GM12878 (cell line): ENCODE data around the gene RAD51. TPM values are rescaled to one million over a fixed set of nuclear protein-coding genes. Genes with fewer than 3 reads are reported as not detected.

Experiments used
- ATAC-seq: fragments of 200-7000 bp; cut with Tn5 transposase; 3 replicates; pipeline ENCODE4 v1.9.1; 2020; ENCODE audit warnings: mild to moderate bottlenecking, moderate library complexity
- BruUV-seq: library from RNA; stranded (reverse); fragments of 400-500 nt; replicated peaks from 2 replicates; lab custom pipeline; 2021; lab: Mats Ljungman, UMichigan
- CTCF ChIA-PET: fragments of 300-600 bp; sonication (Branson Sonifier 250); formaldehyde crosslinking; extraction: SDS; loops from one replicate; lab custom pipeline; 2021; ENCODE audit warnings: inconsistent platforms; lab: Yijun Ruan, JAX
- POLR2A ChIA-PET: fragments of 350-600 bp; formaldehyde crosslinking; extraction: SDS; loops from one replicate; lab custom pipeline; 2021; ENCODE audit warnings: inconsistent platforms; lab: Charles Lee
- RAD21 ChIA-PET: fragments of 300-600 bp; sonication (Branson Sonifier 250); formaldehyde crosslinking; loops from one replicate; lab custom pipeline; 2023; ENCODE audit warnings: antibody characterized with exemption; ENCODE audit not compliant: unreplicated experiment; lab: Charles Lee
- SMC1A ChIA-PET: fragments of 300-600 bp; sonication (Branson Sonifier 250); formaldehyde crosslinking; loops from one replicate; lab custom pipeline; 2023; ENCODE audit not compliant: unreplicated experiment, uncharacterized antibody; lab: Charles Lee
- DNase-seq: peaks from one replicate; pipeline ENCODE4 v3.0.0-alpha.2; 2011; ENCODE audit warnings: low read depth, low spot score
- FAIRE-seq: peaks from 3 replicates; lab custom pipeline; 2011; peaks lifted over from hg19 to GRCh38; lab: Jason Lieb, UNC
- H2AFZ ChIP-seq: 2 replicates; pipeline ENCODE4 v1.6.0; 2011; ENCODE audit warnings: low read depth, low read length, control low read depth; ENCODE audit not compliant: control insufficient read depth
- H3K27ac ChIP-seq: 2 replicates; pipeline ENCODE4 v1.5.1; 2011; ENCODE audit warnings: control low read depth; ENCODE audit not compliant: control insufficient read depth, insufficient read depth
- H3K27me3 ChIP-seq, 2 experiments: replicated peaks in 1 of 2; 2 replicates each; pipeline versions ENCODE4 v1.6.0 to v1.6.1; 2011; ENCODE audit warnings: low read length in 1 of 2; ENCODE audit not compliant: control insufficient read depth in 2 of 2, insufficient read depth in 2 of 2
- H3K36me3 ChIP-seq, 2 experiments: 2 replicates each; pipeline ENCODE4 v1.5.1; 2011; ENCODE audit warnings: low read length in 1 of 2; ENCODE audit not compliant: control insufficient read depth in 2 of 2, insufficient read depth in 2 of 2
- H3K4me1 ChIP-seq: 2 replicates; pipeline ENCODE4 v1.6.1; 2011; ENCODE audit warnings: mild to moderate bottlenecking, low read length, moderate library complexity, mixed read lengths; ENCODE audit not compliant: control insufficient read depth, insufficient read depth
- H3K4me2 ChIP-seq: 2 replicates; pipeline ENCODE4 v1.6.0; 2011; ENCODE audit warnings: control low read depth; ENCODE audit not compliant: control insufficient read depth, insufficient read depth
- H3K4me3 ChIP-seq: fragments of 200-600 bp; sonication (generic); 2 replicates; pipeline ENCODE4 v1.5.1; 2016
- H3K79me2 ChIP-seq: 2 replicates; pipeline ENCODE4 v1.6.0; 2011; ENCODE audit warnings: low read length; ENCODE audit not compliant: control insufficient read depth, insufficient read depth
- H3K9ac ChIP-seq: 2 replicates; pipeline ENCODE4 v1.8.0; 2011; ENCODE audit warnings: low read length, control low read depth, mixed read lengths; ENCODE audit not compliant: control insufficient read depth, insufficient read depth
- H3K9me3 ChIP-seq: replicated peaks from 3 replicates; pipeline ENCODE4 v1.5.1; 2011; ENCODE audit warnings: mild to moderate bottlenecking, low read length; ENCODE audit not compliant: control insufficient read depth, insufficient read depth
- H4K20me1 ChIP-seq: 2 replicates; pipeline ENCODE4 v1.6.0; 2011; ENCODE audit not compliant: control insufficient read depth, insufficient read depth
- ASH2L ChIP-seq: fragments of 300-600, 200-600 bp; sonication (generic); IDR thresholded peaks from 2 replicates; pipeline ENCODE4 v1.6.1; 2017; ENCODE audit warnings: low read depth, mild to moderate bottlenecking, borderline replicate concordance
- BACH1 ChIP-seq: fragments of 450-650 bp; IDR thresholded peaks from 2 replicates; pipeline ENCODE4 v1.6.1; 2017; ENCODE audit warnings: mild to moderate bottlenecking, borderline replicate concordance
- GATAD2B ChIP-seq: fragments of 450-650 bp; conservative IDR thresholded peaks from 2 replicates; pipeline ENCODE4 v1.6.1; 2017; ENCODE audit warnings: low read depth, mild to moderate bottlenecking, moderate library complexity
- NRF1 ChIP-seq: conservative IDR thresholded peaks from 2 replicates; pipeline ENCODE4 v1.6.1; 2011; ENCODE audit warnings: mild to moderate bottlenecking, low read depth, low read length, improper control_type of control experiment
- SMAD1 ChIP-seq: fragments of 450-650 bp; IDR thresholded peaks from 2 replicates; pipeline ENCODE4 v1.6.1; 2018; ENCODE audit warnings: mild to moderate bottlenecking, low read depth; ENCODE audit not compliant: partially characterized antibody
- SRF ChIP-seq, 2 experiments: IDR thresholded peaks; 2 replicates each; pipeline ENCODE4 v1.6.1; 2011; ENCODE audit warnings: low read depth in 2 of 2, low read length in 2 of 2, mild to moderate bottlenecking in 1 of 2, moderate library complexity in 1 of 2
- TCF3 ChIP-seq: IDR thresholded peaks from 2 replicates; pipeline ENCODE4 v1.6.1; 2012; ENCODE audit warnings: low read depth, mild to moderate bottlenecking, low read length, borderline replicate concordance; ENCODE audit not compliant: insufficient read depth
- ZBED1 ChIP-seq: IDR thresholded peaks from 2 replicates; pipeline ENCODE4 v1.6.1; 2016; ENCODE audit warnings: borderline replicate concordance
- WGBS: methylation state at CpG from one replicate; pipeline ENCODE4 v1.1.6; 2016; ENCODE audit warnings: low lambda C conversion rate; ENCODE audit not compliant: insufficient replicate concordance, insufficient coverage; ENCODE audit errors: missing lambda C conversion rate; 5-methylcytosine and 5-hydroxymethylcytosine counted together
- in situ Hi-C: fragments of 300-500 bp; cut with MboI; formaldehyde crosslinking; loops from 9 replicates; pipeline ENCODE4 v1.14.3; 2018; ENCODE audit warnings: mixed read lengths
- intact Hi-C: fragments of 100-400 bp; cut with micrococcal nuclease; formaldehyde crosslinking; loops from one replicate; pipeline ENCODE4 v1.14.2; 2022; ENCODE audit not compliant: unreplicated experiment
- polyA plus RNA-seq, 11 experiments: library from polyadenylated mRNA; depleted of rRNA in 4 of 11; unstranded in 6 of 11; stranded (reverse) in 5 of 11; fragments of >200 nt; fragmentation: Nextera tagmentation in 4 of 11; fragmentation: Illumina TruSeq in 1 of 11; extraction: Ambion mirVana in 4 of 11; extraction: Trizol in 1 of 11; gene quantifications; 1 replicate in 1 of 11; 2 replicates in 10 of 11; pipeline versions ENCODE4 v1.2.1 to v1.2.3, GENCODE V29; 2011 to 2016; ENCODE audit warnings: inconsistent platforms in 2 of 11, missing spikeins in 2 of 11, low read depth in 1 of 11
- total RNA-seq, 4 experiments: library from RNA; depleted of rRNA in 3 of 4; stranded (reverse); fragments of >200 nt in 3 of 4; fragmentation: Illumina TruSeq in 1 of 4; extraction: Trizol in 1 of 4; gene quantifications; 2 replicates each; pipeline versions ENCODE4 v1.2.1 to v1.2.3, GENCODE V29; 2013 to 2021
- TF ChIP-seq, protein P1 (sequence below): fragments of 450-650 bp; conservative IDR thresholded peaks from 2 replicates; pipeline ENCODE4 v1.6.1; 2017; ENCODE audit warnings: mild to moderate bottlenecking, moderate library complexity

RAD51 gene
- total and polyA plus RNA-seq, 10 of the 15 experiments (the other 5 are each of a cell fraction or from before 2014, with no cell fraction given), result 13.1 to 55.0 (median 30.6) TPM

GRCh38 chr15:40695469-40695890, 506 bp downstream of the RAD51 start:
- ChIA-PET POLR2A (interaction anchor here (0.6 to 2.2 kb wide), 11 partner anchors 14 to 353 kb away, joined by 3 to 14 read pairs (median 3); partner anchors contain the start of genes DNAJC17, RPUSD2 and ZFYVE19), CTCF (interaction anchor here (0.7 to 3.1 kb wide), 13 partner anchors 9 to 197 kb away, joined by 3 to 20 read pairs (median 6); partner anchors contain the start of gene C15orf62), RAD21 (interaction anchor here (1.2 to 2.0 kb wide), 6 partner anchors 16 to 197 kb away, joined by 3 to 11 read pairs (median 8); partner anchors contain the start of gene CCDC32), SMC1A (interaction anchor here (0.5 to 2.5 kb wide), 17 partner anchors 13 to 207 kb away, joined by 3 to 14 read pairs (median 4); partner anchors contain the start of gene GCHFR)
- FAIRE-seq, result no peak
- DNase-seq, result no peak
- Histone ChIP-seq H3K27ac (peak overlapping the region; percentile 86), H4K20me1 (no peaks in the 10 kb centered on the region)
- no peak for TF ChIP-seq NRF1
- TF ChIP-seq ASH2L, result no peak
- TF ChIP-seq ZBED1, result no peak
- 0 out of 2 replicates have a peak, but pooled peaks have one; percentile 31 for TF ChIP-seq TCF3
- TF ChIP-seq SMAD1, result no peak
- 0 out of 2 replicates have a peak, but pooled peaks have one; percentile 25 for TF ChIP-seq GATAD2B
- TF ChIP-seq, protein P1, sequence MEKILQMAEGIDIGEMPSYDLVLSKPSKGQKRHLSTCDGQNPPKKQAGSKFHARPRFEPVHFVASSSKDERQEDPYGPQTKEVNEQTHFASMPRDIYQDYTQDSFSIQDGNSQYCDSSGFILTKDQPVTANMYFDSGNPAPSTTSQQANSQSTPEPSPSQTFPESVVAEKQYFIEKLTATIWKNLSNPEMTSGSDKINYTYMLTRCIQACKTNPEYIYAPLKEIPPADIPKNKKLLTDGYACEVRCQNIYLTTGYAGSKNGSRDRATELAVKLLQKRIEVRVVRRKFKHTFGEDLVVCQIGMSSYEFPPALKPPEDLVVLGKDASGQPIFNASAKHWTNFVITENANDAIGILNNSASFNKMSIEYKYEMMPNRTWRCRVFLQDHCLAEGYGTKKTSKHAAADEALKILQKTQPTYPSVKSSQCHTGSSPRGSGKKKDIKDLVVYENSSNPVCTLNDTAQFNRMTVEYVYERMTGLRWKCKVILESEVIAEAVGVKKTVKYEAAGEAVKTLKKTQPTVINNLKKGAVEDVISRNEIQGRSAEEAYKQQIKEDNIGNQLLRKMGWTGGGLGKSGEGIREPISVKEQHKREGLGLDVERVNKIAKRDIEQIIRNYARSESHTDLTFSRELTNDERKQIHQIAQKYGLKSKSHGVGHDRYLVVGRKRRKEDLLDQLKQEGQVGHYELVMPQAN, result 0 out of 2 replicates have a peak, but pooled peaks have one; percentile 71
- no peak for TF ChIP-seq SRF (IDR thresholded peaks at IDR 0.05; ENCODE audit: low read depth in 2 of 2, low read length in 2 of 2)
- TF ChIP-seq BACH1, result 0 out of 2 replicates have a peak, but pooled peaks have one; percentile 10
- TF ChIP-seq, all 136 proteins: peak for 4
- TSS peak; percentile 69 for BruUV-seq
- H3K79me2 ChIP-seq, result peaks cover 26% of the 10 kb centered on the region
- peak overlapping the region; percentile 85 for H3K9ac ChIP-seq
- peak overlapping the region; percentile 64 for H3K4me2 ChIP-seq
- ATAC-seq, result peak; percentile 61
- H3K27me3 ChIP-seq, result no peaks in the 10 kb centered on the region
- peaks cover 0 to 5% of the 10 kb centered on the region in 2 experiments; a peak in 3 of 4 replicates for H3K36me3 ChIP-seq
- 1% methylated on average over 24 of the region's 24 CpGs for WGBS
- H3K9me3 ChIP-seq, result no peaks in the 10 kb centered on the region
- H2AFZ ChIP-seq, result peak overlapping the region; percentile 88
- peaks cover 2% of the 10 kb centered on the region for H3K4me1 ChIP-seq
- in situ Hi-C loops (loop anchor here (5.0 kb wide), 1 partner anchor 57 kb away; no protein-coding TSS in a partner anchor), intact Hi-C loops (loop anchor here (1.0 to 5.0 kb wide), 3 partner anchors 60 to 197 kb away; partner anchors contain the start of genes KNL1, RMDN3 and VPS18)
- H3K4me3 ChIP-seq, result peak overlapping the region; percentile 96
